Ureter (tissue), 1 donor: ENCODE results near the gene SPATA3. TPM values are rescaled to one million over a fixed set of nuclear protein-coding genes. Genes with fewer than 3 reads are reported as not detected.
"Not testable (repeated sequence)": the region's sequence is repeated elsewhere in the genome, so short reads cannot be mapped to it uniquely, and the experiment has no call there.

ENCODE experiments used
- DNase-seq: peaks from one replicate; pipeline ENCODE4 v3.0.0-alpha.2; 2020; ENCODE audit warnings: low spot score
- total RNA-seq: library from RNA; stranded (reverse); gene quantifications from one replicate; pipeline ENCODE4 v1.2.4, GENCODE V29; 2023
- donor health status: DM: yes; HTN: yes; CAD: no.

Gene SPATA3
- total RNA-seq, 1 donor from 2014 or later = not detected

GRCh38 chr2:230996661-230997060 lies 740 bp downstream of the SPATA3 start:
- no peak for DNase-seq

GRCh38 chr2:230998882-230999281 lies 3.0 kb downstream of the SPATA3 start:
- DNase-seq = no peak

- no peak for DNase-seq
These were observed 3.6 kb downstream of the SPATA3 start for GRCh38 chr2:230999477-230999876.

GRCh38 chr2:231000211-231000904 lies 4.4 kb downstream of the SPATA3 start:
- DNase-seq = no peak

- no peak for DNase-seq
These were observed 5.1 kb downstream of the SPATA3 start for GRCh38 chr2:231001036-231001435.

- DNase-seq = no peak
These were observed 6.0 kb downstream of the SPATA3 start for GRCh38 chr2:231001921-231002320.

GRCh38 chr2:231002641-231003040 lies 6.7 kb downstream of the SPATA3 start:
- DNase-seq = no peak

GRCh38 chr2:231003186-231003585 lies 7.3 kb downstream of the SPATA3 start:
- DNase-seq = no peak

- DNase-seq = not testable (repeated sequence)
These were observed 9.0 kb downstream of the SPATA3 start for GRCh38 chr2:231004930-231005329.

- DNase-seq = no peak
These were observed 11.6 kb downstream of the SPATA3 start for GRCh38 chr2:231007286-231008098.

GRCh38 chr2:231008131-231008530 lies 12.2 kb downstream of the SPATA3 start:
- DNase-seq = no peak

GRCh38 chr2:231009236-231009919 lies 13.5 kb downstream of the SPATA3 start:
- DNase-seq = no peak

- DNase-seq = no peak
These were observed 14.3 kb downstream of the SPATA3 start for GRCh38 chr2:231010201-231010730.

- DNase-seq = no peak
These were observed 15.6 kb downstream of the SPATA3 start for GRCh38 chr2:231011526-231011925.

- DNase-seq = no peak
These were observed 16.5 kb downstream of the SPATA3 start for GRCh38 chr2:231012463-231012862.

- no peak for DNase-seq
These were observed 17.9 kb downstream of the SPATA3 start for GRCh38 chr2:231013820-231014219.

- DNase-seq = no peak
These were observed 19.6 kb downstream of the SPATA3 start for GRCh38 chr2:231015478-231015877.

- no peak for DNase-seq
These were observed 20.0 kb downstream of the SPATA3 start for GRCh38 chr2:231015926-231016325.

GRCh38 chr2:231016566-231017230 lies 20.8 kb downstream of the SPATA3 start:
- no peak for DNase-seq

- DNase-seq = no peak
These were observed 21.3 kb downstream of the SPATA3 start for GRCh38 chr2:231017231-231017598.

- DNase-seq = no peak
These were observed 22.3 kb downstream of the SPATA3 start for GRCh38 chr2:231018184-231018583.

- DNase-seq = not testable (repeated sequence)
These were observed 29.1 kb downstream of the SPATA3 start for GRCh38 chr2:231025059-231025458.
